ENCODE results near the gene ZC3H7B.

- TF ChIP-seq CTCF (conservative IDR thresholded peaks at IDR 0.05; ENCODE audit: low read depth in 2 of 2): no peak
- TF ChIP-seq EZH2 (IDR thresholded peaks at IDR 0.05; ENCODE audit: low read depth, unreplicated experiment): no peak
- no peak for TF ChIP-seq REST (IDR thresholded peaks at IDR 0.05; ENCODE audit: unreplicated experiment)
- TF ChIP-seq EZH2phosphoT487 (IDR thresholded peaks at IDR 0.05; ENCODE audit: unreplicated experiment): no peak
- no peak for TF ChIP-seq CREB1 (CRISPR knock-in tag; IDR thresholded peaks at IDR 0.05; ENCODE audit: low read depth)
Measured at GRCh38 chr22:41341990-41342389, 40.7 kb downstream of the ZC3H7B start.
